Chondrocyte (in vitro differentiated cells): Measurements from ENCODE around the gene RAD51B. TPM values are rescaled to one million over a fixed set of nuclear protein-coding genes. Genes with fewer than 3 reads are reported as not detected.

Experiments used
- DNase-seq: peaks from one replicate; pipeline ENCODE4 v3.0.0; 2021; ENCODE audit warnings: mixed read lengths, low spot score
- H3K27ac Mint-ChIP-seq: one replicate; pipeline ENCODE4 v1.8.0; 2021; ENCODE audit warnings: mild to moderate bottlenecking, moderate library complexity, mixed read lengths; ENCODE audit not compliant: unreplicated experiment
- H3K27me3 Mint-ChIP-seq: 2 replicates; pipeline ENCODE4 v1.8.0; 2021; ENCODE audit warnings: low read depth, mixed read lengths
- H3K36me3 Mint-ChIP-seq: 2 replicates; pipeline ENCODE4 v1.8.0; 2021; ENCODE audit warnings: low read depth, mixed read lengths
- H3K4me1 Mint-ChIP-seq: 2 replicates; pipeline ENCODE4 v1.8.0; 2021; ENCODE audit warnings: low read depth, mild to moderate bottlenecking, mixed read lengths
- H3K4me3 Mint-ChIP-seq: one replicate; pipeline ENCODE4 v1.8.0; 2021; ENCODE audit warnings: mild to moderate bottlenecking, moderate library complexity, mixed read lengths; ENCODE audit not compliant: unreplicated experiment
- H3K9me3 Mint-ChIP-seq: 2 replicates; pipeline ENCODE4 v1.8.0; 2021; ENCODE audit warnings: low read depth, mixed read lengths
- total RNA-seq: library from RNA; stranded (reverse); gene quantifications from 3 replicates; pipeline ENCODE4 v1.2.1, GENCODE V29; 2021
- TF ChIP-seq, protein P1 (sequence below): fragments of 200-600 bp; sonication (generic); IDR thresholded peaks from 2 replicates; pipeline ENCODE4 v1.5.0; 2021; ENCODE audit warnings: antibody characterized with exemption, mild to moderate bottlenecking, moderate library complexity

Gene RAD51B
- total RNA-seq, 1 donor from 2014 or later = 8.2 TPM

- Mint-ChIP-seq H3K36me3 (no peaks in the 10 kb centered on the region), H3K4me3 (no peak overlapping the region), H3K9me3 (no peaks in the 10 kb centered on the region), H3K27ac (no peak overlapping the region), H3K4me1 (peaks cover 49% of the 10 kb centered on the region), H3K27me3 (no peaks in the 10 kb centered on the region)
- DNase-seq = no peak
- TF ChIP-seq, protein P1, sequence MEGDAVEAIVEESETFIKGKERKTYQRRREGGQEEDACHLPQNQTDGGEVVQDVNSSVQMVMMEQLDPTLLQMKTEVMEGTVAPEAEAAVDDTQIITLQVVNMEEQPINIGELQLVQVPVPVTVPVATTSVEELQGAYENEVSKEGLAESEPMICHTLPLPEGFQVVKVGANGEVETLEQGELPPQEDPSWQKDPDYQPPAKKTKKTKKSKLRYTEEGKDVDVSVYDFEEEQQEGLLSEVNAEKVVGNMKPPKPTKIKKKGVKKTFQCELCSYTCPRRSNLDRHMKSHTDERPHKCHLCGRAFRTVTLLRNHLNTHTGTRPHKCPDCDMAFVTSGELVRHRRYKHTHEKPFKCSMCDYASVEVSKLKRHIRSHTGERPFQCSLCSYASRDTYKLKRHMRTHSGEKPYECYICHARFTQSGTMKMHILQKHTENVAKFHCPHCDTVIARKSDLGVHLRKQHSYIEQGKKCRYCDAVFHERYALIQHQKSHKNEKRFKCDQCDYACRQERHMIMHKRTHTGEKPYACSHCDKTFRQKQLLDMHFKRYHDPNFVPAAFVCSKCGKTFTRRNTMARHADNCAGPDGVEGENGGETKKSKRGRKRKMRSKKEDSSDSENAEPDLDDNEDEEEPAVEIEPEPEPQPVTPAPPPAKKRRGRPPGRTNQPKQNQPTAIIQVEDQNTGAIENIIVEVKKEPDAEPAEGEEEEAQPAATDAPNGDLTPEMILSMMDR = no peak
Observed at GRCh38 chr14:68402525-68403101, 583.0 kb downstream of the RAD51B start.

DNA sequence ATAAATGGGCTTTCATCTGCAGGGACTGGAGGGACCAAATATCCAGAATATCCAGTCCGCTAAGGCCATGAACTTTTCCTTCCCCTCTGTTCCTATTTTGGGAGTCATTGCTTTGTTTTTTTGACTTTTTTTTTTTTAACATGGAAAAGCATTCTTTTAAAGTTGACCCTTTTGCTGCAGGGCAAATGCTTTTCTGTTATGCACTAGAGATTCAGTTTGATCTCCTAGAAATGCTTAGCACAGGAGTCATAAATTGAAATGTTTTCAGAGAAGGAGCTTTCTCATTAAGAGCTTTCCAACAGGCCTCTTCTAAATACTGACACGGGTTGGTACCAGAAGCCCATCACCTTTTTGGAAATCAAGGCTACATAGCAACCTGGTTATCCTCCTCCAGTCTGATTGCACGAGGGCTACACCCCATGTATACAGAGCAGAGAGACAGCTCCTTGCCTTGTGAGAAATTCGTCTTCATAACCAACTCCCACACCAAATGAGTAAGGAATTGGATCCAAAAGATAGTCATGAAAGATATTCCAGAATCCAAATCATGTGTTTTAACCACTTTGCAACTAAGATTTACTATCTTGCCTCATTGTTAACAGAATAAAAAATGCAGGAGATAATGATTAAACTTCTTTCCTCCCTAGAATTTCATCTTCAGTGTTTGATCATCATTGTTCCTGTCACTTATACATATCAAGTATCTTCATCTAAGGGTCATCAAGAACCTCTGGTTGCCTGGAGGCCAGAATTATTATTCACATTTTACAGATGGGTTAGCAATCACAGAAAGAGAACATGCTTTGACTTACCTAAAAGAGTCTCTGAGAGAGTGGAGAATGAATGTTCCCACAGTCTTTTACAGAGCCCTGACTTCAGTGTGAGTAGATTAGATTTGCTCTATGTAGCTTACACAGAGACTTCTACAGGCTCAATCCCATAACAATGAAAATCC, 583.9 kb downstream of the RAD51B start:
- TF ChIP-seq, protein P1 = no peak
- H3K4me1 Mint-ChIP-seq = peaks cover 41% of the 10 kb centered on the region
- no peak for DNase-seq
- no peaks in the 10 kb centered on the region for H3K27me3 Mint-ChIP-seq
- H3K4me3 Mint-ChIP-seq = no peak overlapping the region
- H3K9me3 Mint-ChIP-seq = no peaks in the 10 kb centered on the region
- no peaks in the 10 kb centered on the region for H3K36me3 Mint-ChIP-seq
- no peak overlapping the region for H3K27ac Mint-ChIP-seq

DNA sequence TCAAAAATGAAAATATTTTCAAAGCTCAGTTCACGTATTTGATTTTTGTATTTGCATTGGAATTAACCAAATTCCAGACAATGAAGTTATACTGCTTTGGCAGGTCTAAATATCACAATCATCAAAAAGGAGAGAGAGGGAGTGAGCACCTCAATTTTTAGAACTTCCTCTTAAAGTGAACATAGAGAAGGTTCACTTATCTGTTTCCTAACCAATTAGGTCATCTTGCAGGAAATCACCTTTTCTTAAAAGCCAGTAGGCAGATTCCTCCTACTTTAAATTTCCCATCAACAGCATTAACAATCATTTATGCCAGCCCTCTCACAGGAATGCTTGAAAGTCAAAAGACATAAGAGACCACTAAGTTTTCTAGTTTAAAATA, 584.6 kb downstream of the RAD51B start:
- Mint-ChIP-seq H3K4me3 (no peak overlapping the region), H3K27ac (no peak overlapping the region)

DNA sequence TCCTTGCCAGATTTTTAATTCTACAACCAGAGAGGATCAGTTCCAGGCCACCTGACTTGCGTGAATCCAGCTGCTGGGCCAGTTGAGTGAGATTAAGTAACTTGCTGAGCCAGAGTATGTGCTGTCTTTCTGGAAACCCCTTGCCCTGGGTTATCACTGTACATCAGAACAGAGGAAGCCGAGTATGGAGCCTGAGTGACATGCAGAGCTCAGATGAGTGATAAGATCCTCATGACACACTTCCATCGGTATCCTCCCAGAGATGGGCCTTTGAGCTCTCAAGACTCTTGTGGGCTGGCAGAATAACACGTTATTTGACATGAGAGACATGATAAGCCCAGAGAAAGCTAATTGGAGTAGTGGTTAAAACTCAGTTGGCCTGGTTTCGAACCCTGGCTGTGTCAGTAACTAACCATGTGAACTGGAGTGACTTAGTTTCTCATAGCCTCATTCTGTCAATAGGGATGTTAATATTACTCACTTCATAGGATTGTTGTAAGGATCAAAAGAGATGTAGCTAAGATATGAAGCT, 585.1 kb downstream of the RAD51B start:
- no peaks in the 10 kb centered on the region for H3K27me3 Mint-ChIP-seq
- H3K27ac Mint-ChIP-seq = no peak overlapping the region
- H3K36me3 Mint-ChIP-seq = no peaks in the 10 kb centered on the region
- H3K4me1 Mint-ChIP-seq = peaks cover 41% of the 10 kb centered on the region
- no peak overlapping the region for H3K4me3 Mint-ChIP-seq
- no peak for DNase-seq
- H3K9me3 Mint-ChIP-seq = no peaks in the 10 kb centered on the region
- TF ChIP-seq, protein P1 = no peak

More for the DNA sequence above, 584.6 kb downstream of the RAD51B start:
- no peak for DNase-seq
- Mint-ChIP-seq H3K27me3 (no peaks in the 10 kb centered on the region), H3K4me1 (peaks cover 37% of the 10 kb centered on the region), H3K36me3 (no peaks in the 10 kb centered on the region), H3K9me3 (no peaks in the 10 kb centered on the region)
- TF ChIP-seq, protein P1 = no peak

- H3K27ac Mint-ChIP-seq = no peak overlapping the region
- no peak overlapping the region for H3K4me3 Mint-ChIP-seq
- TF ChIP-seq, protein P1 = no peak
- H3K4me1 Mint-ChIP-seq = peaks cover 30% of the 10 kb centered on the region
- no peaks in the 10 kb centered on the region for H3K9me3 Mint-ChIP-seq
- no peaks in the 10 kb centered on the region for H3K27me3 Mint-ChIP-seq
- H3K36me3 Mint-ChIP-seq = no peaks in the 10 kb centered on the region
- DNase-seq = no peak
Observed at GRCh38 chr14:68405961-68406360, 586.4 kb downstream of the RAD51B start.
